ENCODE data around the gene FRMPD1. TPM values are rescaled to one million over a fixed set of nuclear protein-coding genes. Genes with fewer than 3 reads are reported as not detected.
A peak's percentile ranks its signal among the peaks of the same experiment; 100 is the strongest.

The FRMPD1 gene
- total RNA-seq, 1 experiment from 2014 or later, result 0.26 TPM

- CTCF ChIA-PET, result no interaction called here
- H3K4me3 Mint-ChIP-seq, result no peak overlapping the region
- H3K4me1 Mint-ChIP-seq, result no peaks in the 10 kb centered on the region
- no peak for ATAC-seq
- TF ChIP-seq USF1 (CRISPR knock-in tag; IDR thresholded peaks at IDR 0.05) (no peak), FOXP1 (CRISPR knock-in tag; IDR thresholded peaks at IDR 0.05; ENCODE audit: borderline replicate concordance) (no peak), OVOL2 (CRISPR knock-in tag; IDR thresholded peaks at IDR 0.05; ENCODE audit: borderline replicate concordance) (no peak), ZNF425 (CRISPR knock-in tag; conservative IDR thresholded peaks at IDR 0.05) (no peak), NR2C2 (CRISPR knock-in tag; IDR thresholded peaks at IDR 0.05) (no peak)
- no peak for DNase-seq (ENCODE audit: low spot score)
- no peaks in the 10 kb centered on the region for H3K9me3 Mint-ChIP-seq
- H3K36me3 Mint-ChIP-seq, result no peaks in the 10 kb centered on the region
- POLR2A ChIA-PET, result no interaction called here
- H3K27me3 Mint-ChIP-seq (ENCODE audit: low read depth), result no peaks in the 10 kb centered on the region; the same call in 1 of the 2 replicates
- no peak overlapping the region for H3K27ac Mint-ChIP-seq
These were observed 95.9 kb downstream of the FRMPD1 start for GRCh38 chr9:37746448-37747270.

GRCh38 chr9:37747271-37747753 is 96.6 kb downstream of the FRMPD1 start:
- DNase-seq (ENCODE audit: low spot score) (peak; percentile 71), ATAC-seq (peak; percentile 85)
- Mint-ChIP-seq H3K36me3 (no peaks in the 10 kb centered on the region), H3K4me1 (no peaks in the 10 kb centered on the region), H3K4me3 (no peak overlapping the region), H3K9me3 (peaks cover under 1% of the 10 kb centered on the region), H3K27ac (no peak overlapping the region), H3K27me3 (ENCODE audit: low read depth) (no peaks in the 10 kb centered on the region; the same call in 1 of the 2 replicates)
- POLR2A ChIA-PET, result no interaction called here
- TF ChIP-seq ELF4 (CRISPR knock-in tag; IDR thresholded peaks at IDR 0.05; ENCODE audit: low read depth) (no peak), CTCF (IDR thresholded peaks at IDR 0.05) (peak; percentile 82)
- CTCF ChIA-PET, result interaction anchor here (1.4 kb wide), 1 partner anchor 38 kb away, joined by 4 read pairs; the partner anchor contains the start of gene EXOSC3

- POLR2A ChIA-PET, result no interaction called here
- no peak for DNase-seq (ENCODE audit: low spot score)
- CTCF ChIA-PET, result interaction anchor here (0.6 kb wide), 1 partner anchor 504 kb away, joined by 4 read pairs; no protein-coding TSS in a partner anchor
- Mint-ChIP-seq H3K27ac (no peak overlapping the region), H3K9me3 (peaks cover 8% of the 10 kb centered on the region), H3K27me3 (ENCODE audit: low read depth) (peaks cover 2% of the 10 kb centered on the region), H3K4me3 (no peak overlapping the region), H3K4me1 (peaks cover 6% of the 10 kb centered on the region), H3K36me3 (peaks cover 6% of the 10 kb centered on the region; the same call in 1 of the 2 replicates)
- no peak for ATAC-seq
- no peak for TF ChIP-seq USF1 (CRISPR knock-in tag; IDR thresholded peaks at IDR 0.05)
- no peak for TF ChIP-seq TEAD4 (CRISPR knock-in tag; IDR thresholded peaks at IDR 0.05)
- TF ChIP-seq ATF3 (CRISPR knock-in tag; conservative IDR thresholded peaks at IDR 0.05), result no peak
- TF ChIP-seq E2F1 (CRISPR knock-in tag; IDR thresholded peaks at IDR 0.05), result no peak
- TF ChIP-seq ZNF532 (CRISPR knock-in tag; IDR thresholded peaks at IDR 0.05; ENCODE audit: borderline replicate concordance), result no peak
- TF ChIP-seq ATF6 (CRISPR knock-in tag; IDR thresholded peaks at IDR 0.05), result no peak
These were observed 98.4 kb downstream of the FRMPD1 start for GRCh38 chr9:37749129-37749528.
